Activated CD4-positive, alpha-beta memory T cell treated with anti-CD3 and anti-CD28 coated beads, Interleukin-2, amount 10 ng/mL, durations not matched to agents 7 days and 5 days (primary cell): ENCODE data around the gene CEP112. TPM values are rescaled to one million over a fixed set of nuclear protein-coding genes. Genes with fewer than 3 reads are reported as not detected.

ENCODE experiments used
- CTCF ChIA-PET: fragments of 350-600 bp; sonication (Branson Sonifier 250); formaldehyde crosslinking; loops from one replicate; lab custom pipeline; 2021; ENCODE audit warnings: antibody characterized with exemption, inconsistent platforms; lab: Charles Lee
- POLR2A ChIA-PET: fragments of 350-600 bp; sonication (Branson Sonifier 250); formaldehyde crosslinking; loops from one replicate; lab custom pipeline; 2021; ENCODE audit warnings: antibody characterized with exemption; lab: Charles Lee
- DNase-seq: peaks from one replicate; pipeline ENCODE4 v3.0.0-alpha.2; 2020
- H3K27ac Mint-ChIP-seq: one replicate; pipeline ENCODE4 v1.8.0; 2021; ENCODE audit warnings: mild to moderate bottlenecking, mixed read lengths
- H3K27me3 Mint-ChIP-seq: one replicate; pipeline ENCODE4 v1.8.0; 2021; ENCODE audit warnings: mixed read lengths
- H3K36me3 Mint-ChIP-seq: one replicate; pipeline ENCODE4 v1.8.0; 2021; ENCODE audit warnings: low read depth, mixed read lengths
- H3K4me1 Mint-ChIP-seq: one replicate; pipeline ENCODE4 v1.8.0; 2021; ENCODE audit warnings: mixed read lengths
- H3K4me3 Mint-ChIP-seq: one replicate; pipeline ENCODE4 v1.8.0; 2021; ENCODE audit warnings: mild to moderate bottlenecking, mixed read lengths
- H3K9me3 Mint-ChIP-seq: one replicate; pipeline ENCODE4 v1.8.0; 2021; ENCODE audit warnings: mixed read lengths
- total RNA-seq, 2 experiments: library from RNA; stranded (reverse); gene quantifications; one replicate each; pipeline ENCODE4 v1.2.3, GENCODE V29; 2021

The CEP112 gene
- total RNA-seq, 2 experiments from 2014 or later: 4.5 to 4.6 TPM

GRCh38 chr17:65977041-65977440 lies 214.9 kb downstream of the CEP112 start:
- Mint-ChIP-seq H3K4me3 (no peak overlapping the region), H3K4me1 (no peaks in the 10 kb centered on the region), H3K9me3 (no peaks in the 10 kb centered on the region), H3K27me3 (peaks cover 2% of the 10 kb centered on the region), H3K27ac (no peak overlapping the region), H3K36me3 (no peaks in the 10 kb centered on the region)
- CTCF ChIA-PET: interaction anchor here (0.6 kb wide), 1 partner anchor 21 kb away, joined by 3 read pairs; no protein-coding TSS in a partner anchor
- POLR2A ChIA-PET: no interaction called here
- no peak for DNase-seq

- H3K27me3 Mint-ChIP-seq: peaks cover 2% of the 10 kb centered on the region
- POLR2A ChIA-PET: no interaction called here
- H3K36me3 Mint-ChIP-seq: no peaks in the 10 kb centered on the region
- CTCF ChIA-PET: no interaction called here
- no peak overlapping the region for H3K4me3 Mint-ChIP-seq
- peaks cover 4% of the 10 kb centered on the region for H3K9me3 Mint-ChIP-seq
- no peaks in the 10 kb centered on the region for H3K4me1 Mint-ChIP-seq
- no peak for DNase-seq
- no peak overlapping the region for H3K27ac Mint-ChIP-seq
Observed at GRCh38 chr17:65975878-65976277, 216.1 kb downstream of the CEP112 start.

- no peak for DNase-seq
- no peaks in the 10 kb centered on the region for H3K4me1 Mint-ChIP-seq
- H3K9me3 Mint-ChIP-seq: peaks cover 7% of the 10 kb centered on the region
- no peak overlapping the region for H3K27ac Mint-ChIP-seq
- H3K36me3 Mint-ChIP-seq: no peaks in the 10 kb centered on the region
- POLR2A ChIA-PET: no interaction called here
- CTCF ChIA-PET: no interaction called here
- no peak overlapping the region for H3K4me3 Mint-ChIP-seq
- peaks cover 2% of the 10 kb centered on the region for H3K27me3 Mint-ChIP-seq
Observed at GRCh38 chr17:65973237-65973636, 218.7 kb downstream of the CEP112 start.

GRCh38 chr17:65967372-65967771 lies 224.6 kb downstream of the CEP112 start:
- peaks cover 7% of the 10 kb centered on the region for H3K9me3 Mint-ChIP-seq
- H3K36me3 Mint-ChIP-seq: no peaks in the 10 kb centered on the region
- no peak for DNase-seq
- H3K27ac Mint-ChIP-seq: no peak overlapping the region
- ChIA-PET CTCF (no interaction called here), POLR2A (no interaction called here)
- no peaks in the 10 kb centered on the region for H3K4me1 Mint-ChIP-seq
- no peak overlapping the region for H3K4me3 Mint-ChIP-seq
- H3K27me3 Mint-ChIP-seq: no peaks in the 10 kb centered on the region

- H3K4me1 Mint-ChIP-seq: no peaks in the 10 kb centered on the region
Observed at GRCh38 chr17:65966072-65966695, 225.7 kb downstream of the CEP112 start.

GRCh38 chr17:65963179-65963578 lies 228.8 kb downstream of the CEP112 start:
- DNase-seq: no peak
- ChIA-PET POLR2A (no interaction called here), CTCF (no interaction called here)
- H3K4me3 Mint-ChIP-seq: no peak overlapping the region
- H3K27me3 Mint-ChIP-seq: no peaks in the 10 kb centered on the region
- no peaks in the 10 kb centered on the region for H3K4me1 Mint-ChIP-seq
- H3K36me3 Mint-ChIP-seq: no peaks in the 10 kb centered on the region
- H3K9me3 Mint-ChIP-seq: no peaks in the 10 kb centered on the region
- H3K27ac Mint-ChIP-seq: no peak overlapping the region

More at GRCh38 chr17:65966072-65966695, 225.7 kb downstream of the CEP112 start:
- Mint-ChIP-seq H3K4me3 (no peak overlapping the region), H3K27ac (no peak overlapping the region), H3K27me3 (no peaks in the 10 kb centered on the region), H3K9me3 (peaks cover 3% of the 10 kb centered on the region), H3K36me3 (no peaks in the 10 kb centered on the region)
- no peak for DNase-seq
- POLR2A ChIA-PET: no interaction called here
- CTCF ChIA-PET: no interaction called here

- ChIA-PET POLR2A (no interaction called here), CTCF (no interaction called here)
- no peak overlapping the region for H3K4me3 Mint-ChIP-seq
- DNase-seq: no peak
- H3K4me1 Mint-ChIP-seq: no peaks in the 10 kb centered on the region
- no peaks in the 10 kb centered on the region for H3K36me3 Mint-ChIP-seq
- no peak overlapping the region for H3K27ac Mint-ChIP-seq
- no peaks in the 10 kb centered on the region for H3K27me3 Mint-ChIP-seq
- H3K9me3 Mint-ChIP-seq: peaks cover 2% of the 10 kb centered on the region
Observed at GRCh38 chr17:65959630-65960029, 232.3 kb downstream of the CEP112 start.

GRCh38 chr17:65956814-65957213 lies 235.1 kb downstream of the CEP112 start:
- Mint-ChIP-seq H3K27me3 (no peaks in the 10 kb centered on the region), H3K9me3 (peaks cover 6% of the 10 kb centered on the region), H3K36me3 (no peaks in the 10 kb centered on the region), H3K27ac (no peak overlapping the region), H3K4me1 (no peaks in the 10 kb centered on the region), H3K4me3 (no peak overlapping the region)
- CTCF ChIA-PET: no interaction called here
- no peak for DNase-seq
- POLR2A ChIA-PET: no interaction called here

- Mint-ChIP-seq H3K9me3 (peaks cover 6% of the 10 kb centered on the region), H3K4me3 (no peak overlapping the region), H3K27me3 (no peaks in the 10 kb centered on the region), H3K36me3 (no peaks in the 10 kb centered on the region), H3K27ac (no peak overlapping the region), H3K4me1 (no peaks in the 10 kb centered on the region)
- no peak for DNase-seq
- ChIA-PET CTCF (no interaction called here), POLR2A (no interaction called here)
Observed at GRCh38 chr17:65954148-65954449, 237.8 kb downstream of the CEP112 start.

- H3K27ac Mint-ChIP-seq: no peak overlapping the region
- POLR2A ChIA-PET: no interaction called here
- H3K27me3 Mint-ChIP-seq: no peaks in the 10 kb centered on the region
- H3K36me3 Mint-ChIP-seq: no peaks in the 10 kb centered on the region
- DNase-seq: no peak
- CTCF ChIA-PET: no interaction called here
- no peak overlapping the region for H3K4me3 Mint-ChIP-seq
- H3K9me3 Mint-ChIP-seq: peaks cover 6% of the 10 kb centered on the region
- H3K4me1 Mint-ChIP-seq: no peaks in the 10 kb centered on the region
Observed at GRCh38 chr17:65953316-65954147, 238.4 kb downstream of the CEP112 start.

GRCh38 chr17:65952586-65952985 lies 239.3 kb downstream of the CEP112 start:
- Mint-ChIP-seq H3K36me3 (no peaks in the 10 kb centered on the region), H3K27ac (no peak overlapping the region), H3K4me3 (no peak overlapping the region), H3K9me3 (peaks cover 6% of the 10 kb centered on the region), H3K27me3 (no peaks in the 10 kb centered on the region), H3K4me1 (no peaks in the 10 kb centered on the region)
- CTCF ChIA-PET: no interaction called here
- DNase-seq: no peak
- POLR2A ChIA-PET: no interaction called here

GRCh38 chr17:65952015-65952414 lies 239.9 kb downstream of the CEP112 start:
- no peak overlapping the region for H3K4me3 Mint-ChIP-seq
- DNase-seq: no peak
- no peaks in the 10 kb centered on the region for H3K4me1 Mint-ChIP-seq
- POLR2A ChIA-PET: no interaction called here
- H3K9me3 Mint-ChIP-seq: peaks cover 6% of the 10 kb centered on the region
- H3K27ac Mint-ChIP-seq: no peak overlapping the region
- H3K36me3 Mint-ChIP-seq: no peaks in the 10 kb centered on the region
- no peaks in the 10 kb centered on the region for H3K27me3 Mint-ChIP-seq
- CTCF ChIA-PET: no interaction called here

GRCh38 chr17:65947831-65948230 lies 244.1 kb downstream of the CEP112 start:
- ChIA-PET CTCF (no interaction called here), POLR2A (no interaction called here)
- no peak overlapping the region for H3K4me3 Mint-ChIP-seq

GRCh38 chr17:65942592-65942991 lies 249.3 kb downstream of the CEP112 start:
- ChIA-PET CTCF (no interaction called here), POLR2A (no interaction called here)
- Mint-ChIP-seq H3K4me1 (no peaks in the 10 kb centered on the region), H3K9me3 (no peaks in the 10 kb centered on the region), H3K4me3 (no peak overlapping the region), H3K36me3 (no peaks in the 10 kb centered on the region), H3K27me3 (peaks cover 1% of the 10 kb centered on the region), H3K27ac (no peak overlapping the region)
- DNase-seq: no peak

More at GRCh38 chr17:65947831-65948230, 244.1 kb downstream of the CEP112 start:
- Mint-ChIP-seq H3K4me1 (no peaks in the 10 kb centered on the region), H3K36me3 (no peaks in the 10 kb centered on the region), H3K27me3 (no peaks in the 10 kb centered on the region), H3K27ac (no peak overlapping the region), H3K9me3 (no peaks in the 10 kb centered on the region)
- no peak for DNase-seq
